HG02973 (cell line): ENCODE measurements around the gene IL4I1.

Source experiments
- ATAC-seq: cut with Tn5 transposase; IDR thresholded peaks from one replicate; pipeline ENCODE4 v1.9.1; 2021; ENCODE audit warnings: moderate library complexity; ENCODE audit not compliant: unreplicated experiment

The IL4I1 gene

DNA sequence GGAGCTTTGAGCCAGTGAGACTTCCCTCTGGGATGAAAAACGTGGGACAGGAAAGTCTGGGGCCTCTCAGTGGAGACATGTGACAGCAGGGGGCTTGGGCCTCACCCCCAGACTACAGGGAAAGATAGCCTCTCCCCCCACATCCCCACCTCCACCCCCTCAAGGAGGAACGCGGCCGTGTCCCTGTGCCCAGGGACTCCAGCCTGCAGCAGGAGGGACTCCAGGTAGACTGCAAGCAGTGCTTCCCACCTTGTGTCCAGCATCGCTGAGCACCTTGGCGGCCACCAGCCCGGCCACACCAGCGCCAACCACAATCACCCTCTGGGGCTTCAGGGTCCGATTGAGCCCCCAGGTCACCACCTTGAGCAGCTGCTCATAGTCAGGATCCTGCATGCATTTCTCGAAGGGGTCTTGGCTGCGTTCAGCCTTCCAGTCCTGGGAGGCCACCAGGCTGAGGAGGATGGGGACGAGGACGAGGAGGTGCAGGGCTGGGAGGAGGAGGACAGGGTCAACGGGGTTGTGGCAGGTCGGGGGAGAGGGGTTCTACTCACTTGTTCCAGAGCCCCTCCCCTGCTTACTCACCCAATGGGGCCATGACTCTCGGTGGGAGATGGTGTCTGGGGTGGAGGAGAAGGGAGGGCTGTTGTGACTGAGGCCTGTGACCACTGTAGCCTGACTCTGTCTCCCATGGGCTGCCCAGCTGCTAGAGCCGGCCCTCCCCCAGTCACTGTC, 955 bp downstream of the IL4I1 start:
- ATAC-seq, result no peak

DNA sequence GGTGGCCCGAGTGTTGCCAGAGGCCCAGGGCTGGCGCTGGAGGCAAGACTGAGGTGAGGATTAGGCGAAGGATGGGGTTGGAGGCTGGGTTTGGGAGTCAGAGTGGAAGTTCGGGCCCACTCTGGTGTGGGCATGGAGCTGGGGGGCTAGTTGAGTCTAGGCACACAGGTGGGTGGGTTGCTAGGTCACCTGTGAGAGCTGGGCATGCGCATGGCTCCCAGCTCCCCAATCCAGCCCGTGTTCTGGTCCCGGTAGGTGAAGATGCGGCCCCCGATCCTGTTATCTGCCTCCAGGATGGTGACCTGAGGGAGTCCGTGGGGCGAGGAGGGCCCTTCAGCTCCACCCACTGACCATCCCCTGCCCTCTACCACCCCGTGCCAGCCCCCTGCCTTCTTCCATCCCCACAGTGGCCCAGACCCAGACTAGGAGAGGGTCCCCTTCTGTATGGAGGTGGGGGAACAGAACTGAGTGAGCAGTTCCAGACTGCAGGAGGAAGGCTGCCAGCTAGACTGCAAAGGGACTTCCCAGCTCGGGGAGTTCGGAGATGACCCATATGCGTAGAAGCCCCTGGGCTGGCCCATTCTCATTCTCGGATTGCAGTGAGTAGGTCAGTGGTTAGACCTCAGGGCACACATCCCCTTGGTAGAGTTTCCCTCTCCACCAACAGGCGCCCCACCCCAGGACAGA, 1.7 kb downstream of the IL4I1 start:
- no peak for ATAC-seq

DNA sequence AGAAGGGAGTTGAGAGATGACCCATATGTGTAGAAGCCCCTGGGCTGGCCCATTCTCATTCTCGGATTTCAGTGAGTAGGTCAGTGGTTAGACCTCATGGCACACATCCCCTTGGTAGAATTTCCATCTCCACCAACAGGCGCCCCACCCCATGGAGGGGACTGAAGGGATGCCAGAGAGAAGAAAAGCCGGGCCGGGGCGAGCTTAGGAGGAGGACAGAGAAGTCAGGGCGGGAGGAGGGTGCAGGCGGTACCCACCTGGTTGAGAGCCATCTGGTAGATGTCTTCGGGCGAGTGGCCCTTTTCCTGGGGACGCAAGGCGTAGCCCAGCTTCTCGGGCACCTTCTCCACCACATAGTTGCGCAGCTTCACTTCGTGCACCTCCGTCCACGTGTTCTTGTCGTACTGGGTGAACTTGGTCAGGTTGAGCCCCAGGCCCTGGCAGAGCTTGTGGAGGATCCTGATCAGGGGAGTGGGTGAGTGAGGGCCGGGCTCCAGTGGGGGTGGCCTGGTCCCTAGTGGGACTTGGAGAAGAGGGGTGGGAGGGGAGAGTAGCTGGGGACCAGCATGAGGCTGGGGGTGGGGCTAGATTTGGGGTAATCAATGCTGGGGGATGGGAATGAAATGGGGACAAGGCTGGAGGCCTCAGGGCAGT, 2.5 kb downstream of the IL4I1 start:
- ATAC-seq, result no peak

DNA sequence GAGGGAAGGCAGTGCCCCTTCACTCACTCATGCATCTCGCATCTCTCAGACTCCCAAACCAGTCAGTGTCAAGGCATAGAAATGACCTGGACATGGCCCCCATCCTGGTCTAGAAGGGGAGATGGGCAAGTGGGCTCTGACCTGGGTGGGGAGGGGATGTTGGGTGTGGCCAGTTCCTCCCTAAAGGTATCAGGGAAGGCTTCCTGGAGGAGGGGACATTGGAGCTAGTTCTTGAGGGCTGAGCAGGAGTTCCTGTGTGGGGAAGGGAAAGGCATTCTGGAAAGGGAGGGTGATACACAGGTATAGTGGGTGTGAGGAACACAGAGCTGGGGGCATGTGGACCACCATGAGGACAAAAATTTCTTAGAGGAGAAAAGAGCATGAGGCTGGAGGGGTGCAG, 4.0 kb downstream of the IL4I1 start:
- no peak for ATAC-seq

DNA sequence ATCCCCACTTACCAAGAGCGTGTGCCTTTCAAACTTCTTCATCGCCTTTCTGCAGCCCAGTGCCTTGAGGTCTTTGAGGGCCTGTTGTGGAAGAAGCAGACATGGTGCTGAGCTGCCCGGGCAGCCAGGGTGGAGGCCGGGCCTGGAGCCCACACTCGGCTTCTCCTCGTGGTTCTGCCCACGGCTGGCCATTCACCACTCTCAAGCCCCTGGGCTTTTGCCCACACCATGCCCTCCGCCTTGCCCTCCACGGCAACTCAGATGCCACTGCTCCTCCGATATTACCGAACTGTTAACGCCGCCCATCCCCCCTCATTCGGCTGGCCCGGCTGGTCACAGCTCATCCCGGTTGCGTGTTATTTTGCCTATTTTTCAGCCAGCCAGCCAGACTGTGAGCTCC, 5.3 kb downstream of the IL4I1 start:
- no peak for ATAC-seq

- ATAC-seq, result no peak
These were observed 6.1 kb downstream of the IL4I1 start for GRCh38 chr19:49890349-49891311.

GRCh38 chr19:49889687-49890348, 6.9 kb downstream of the IL4I1 start:
- ATAC-seq, result no peak

- ATAC-seq, result no peak
These were observed 7.5 kb downstream of the IL4I1 start for GRCh38 chr19:49889038-49889686.

DNA sequence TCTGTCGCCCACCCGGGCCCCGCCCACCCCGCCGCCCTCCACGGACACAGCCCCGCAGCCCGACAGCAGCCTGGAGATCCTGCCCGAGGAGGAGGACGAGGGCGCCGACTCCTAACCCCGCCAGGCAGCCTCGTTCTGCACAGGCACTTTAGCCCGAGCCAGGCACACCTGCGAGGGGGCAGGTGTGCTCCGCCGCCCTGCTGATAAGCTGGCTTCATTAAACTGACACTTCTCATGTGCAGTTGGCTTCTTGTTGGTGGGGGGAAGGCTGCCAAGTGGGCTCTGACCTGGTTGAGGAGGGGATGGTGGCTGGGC, 8.2 kb downstream of the IL4I1 start:
- ATAC-seq, result no peak

DNA sequence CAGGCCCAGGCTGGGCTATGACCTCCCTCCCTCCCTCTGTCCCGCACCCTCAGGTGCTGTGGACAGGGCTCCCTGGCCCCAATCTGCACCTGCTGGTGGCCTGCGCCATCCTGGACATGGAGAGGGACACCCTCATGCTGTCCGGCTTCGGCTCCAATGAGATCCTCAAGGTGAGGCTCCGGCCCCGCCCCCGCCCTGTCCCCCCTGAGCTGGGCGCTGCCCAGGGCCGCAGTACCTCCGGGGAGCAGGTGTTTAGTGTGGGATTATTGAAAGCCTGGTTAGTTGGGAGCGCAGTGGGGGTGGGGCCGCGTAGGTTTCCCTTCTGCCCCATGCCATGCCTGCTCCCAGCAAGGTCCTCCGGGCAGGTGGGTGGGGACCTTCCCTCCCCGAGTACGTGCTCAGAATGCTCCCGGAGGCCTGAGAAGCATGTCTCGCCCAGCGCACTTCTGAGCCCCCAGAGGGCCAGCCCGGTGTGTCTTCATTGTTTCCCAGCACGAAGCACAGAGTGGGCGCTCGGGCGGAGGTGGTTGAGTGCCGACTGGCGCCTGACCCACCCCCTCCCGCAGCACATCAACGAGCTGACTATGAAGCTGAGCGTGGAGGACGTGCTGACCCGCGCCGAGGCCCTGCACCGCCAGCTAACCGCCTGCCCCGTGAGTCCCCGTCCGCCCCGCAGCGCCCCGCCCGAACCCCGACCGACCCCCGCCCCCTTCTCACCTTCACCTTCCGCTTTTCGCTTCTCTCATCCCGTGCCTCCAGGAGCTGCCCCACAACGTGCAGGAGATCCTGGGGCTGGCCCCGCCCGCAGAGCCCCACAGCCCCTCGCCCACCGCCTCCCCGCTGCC, 8.8 kb downstream of the IL4I1 start:
- ATAC-seq, result no peak

GRCh38 chr19:49887037-49887664, 9.5 kb downstream of the IL4I1 start:
- no peak for ATAC-seq

DNA sequence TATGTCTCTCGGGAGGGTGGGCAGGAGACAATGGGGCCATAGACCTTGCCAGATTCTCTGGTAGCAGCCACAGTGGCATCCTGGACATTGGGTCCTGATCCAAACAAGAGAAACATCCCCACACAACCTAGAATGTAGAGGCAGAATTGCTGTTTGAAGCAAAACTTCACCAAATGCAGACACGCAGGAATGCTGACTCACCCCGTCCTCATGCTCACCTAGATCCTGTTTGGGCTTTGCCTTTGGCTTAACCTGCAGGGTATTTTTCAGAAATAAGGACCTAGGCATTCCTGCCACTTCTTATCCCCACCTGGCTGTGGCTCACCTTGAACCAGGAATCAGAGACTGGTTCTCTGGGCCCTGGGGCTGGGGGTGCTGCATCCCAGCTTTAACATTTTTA, 11.9 kb downstream of the IL4I1 start:
- no peak for ATAC-seq

DNA sequence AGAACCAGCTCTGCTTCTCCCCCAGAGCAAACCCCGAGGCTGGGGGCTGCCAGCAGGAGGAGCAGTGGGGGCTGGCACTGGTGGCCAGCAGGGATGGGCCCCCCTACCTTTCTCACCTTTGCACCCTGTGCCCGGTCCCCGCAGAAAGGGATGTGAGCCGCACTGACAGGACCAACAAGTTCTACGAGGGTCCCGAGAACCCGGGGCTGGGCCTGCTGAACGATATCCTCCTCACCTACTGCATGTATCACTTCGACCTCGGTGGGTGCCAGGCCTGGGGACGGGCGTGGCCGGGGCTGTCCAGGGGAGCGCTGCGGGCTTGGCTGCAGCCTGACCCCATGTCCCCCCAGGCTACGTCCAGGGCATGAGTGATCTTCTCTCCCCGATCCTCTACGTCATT, 12.6 kb downstream of the IL4I1 start:
- ATAC-seq, result no peak

DNA sequence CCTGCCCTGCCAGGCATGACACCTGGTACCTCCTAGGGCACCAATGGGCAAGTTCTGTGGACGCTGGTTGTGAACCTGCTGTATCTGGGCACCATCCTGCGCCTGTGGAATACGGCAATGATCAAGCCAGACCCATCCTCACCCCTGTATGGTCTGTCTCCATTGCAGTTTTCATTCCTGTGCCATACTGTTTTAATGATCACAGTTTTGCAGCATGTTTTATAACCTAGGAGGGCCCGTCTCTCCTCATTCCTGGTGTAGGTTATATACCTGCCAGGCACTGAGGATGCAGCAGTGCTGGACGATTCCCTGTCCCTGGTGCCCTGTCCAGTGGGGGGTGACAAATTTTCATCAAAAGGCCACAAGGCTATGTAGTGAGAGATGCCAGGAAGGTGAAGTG, 13.6 kb downstream of the IL4I1 start:
- ATAC-seq, result no peak

DNA sequence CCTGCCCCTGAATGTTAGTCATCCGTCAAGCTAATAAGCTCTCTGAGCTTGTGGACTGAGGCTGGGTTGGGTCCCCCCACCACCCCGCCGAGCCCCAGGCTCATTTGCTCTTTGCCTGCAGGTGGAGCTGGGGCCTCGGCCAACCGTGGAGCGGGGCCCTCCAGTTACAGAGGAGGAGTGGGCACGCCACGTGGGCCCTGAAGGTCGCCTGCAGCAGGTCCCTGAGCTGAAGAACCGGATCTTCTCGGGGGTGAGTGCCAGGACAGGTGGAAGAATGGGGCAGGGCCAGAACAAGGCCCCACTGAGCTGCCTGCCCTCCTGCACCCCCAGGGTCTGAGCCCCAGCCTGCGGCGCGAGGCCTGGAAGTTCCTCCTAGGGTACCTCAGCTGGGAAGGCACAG, 14.0 kb downstream of the IL4I1 start:
- ATAC-seq, result no peak

DNA sequence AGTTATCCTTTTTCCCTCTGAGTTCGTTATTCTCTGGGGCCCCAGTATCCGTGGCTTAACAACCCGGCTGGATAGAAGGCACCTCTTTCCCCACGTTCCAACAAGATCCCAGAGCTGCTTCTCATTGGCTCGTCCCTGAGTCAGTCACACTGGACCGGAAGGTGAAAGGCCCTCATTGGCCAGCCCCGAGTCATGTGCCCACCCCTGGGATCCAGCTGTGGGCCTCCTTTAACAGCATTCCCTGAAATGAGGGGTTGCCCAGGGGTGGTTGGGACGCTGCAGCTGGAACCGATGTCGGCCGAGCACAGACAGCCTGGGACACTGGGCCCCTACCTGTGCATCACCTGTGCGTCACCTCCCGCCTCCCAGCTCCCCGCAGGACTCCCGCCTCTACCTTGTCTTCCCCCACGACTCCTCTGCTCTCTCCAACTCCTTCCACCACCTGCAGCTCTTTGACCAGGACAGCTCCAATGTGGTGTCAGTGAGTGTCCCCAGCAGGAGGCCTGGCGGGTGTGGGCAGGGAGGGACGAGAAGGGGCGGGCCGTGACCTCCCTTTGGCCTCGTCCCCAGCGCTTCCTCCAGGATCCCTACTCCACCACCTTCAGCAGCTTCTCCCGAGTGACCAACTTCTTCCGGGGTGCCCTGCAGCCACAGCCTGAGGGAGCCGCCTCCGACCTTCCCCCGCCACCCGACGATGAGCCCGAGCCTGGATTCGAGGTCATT, 14.9 kb downstream of the IL4I1 start:
- ATAC-seq, result no peak

GRCh38 chr19:49881186-49881585, 15.5 kb downstream of the IL4I1 start:
- ATAC-seq, result no peak

DNA sequence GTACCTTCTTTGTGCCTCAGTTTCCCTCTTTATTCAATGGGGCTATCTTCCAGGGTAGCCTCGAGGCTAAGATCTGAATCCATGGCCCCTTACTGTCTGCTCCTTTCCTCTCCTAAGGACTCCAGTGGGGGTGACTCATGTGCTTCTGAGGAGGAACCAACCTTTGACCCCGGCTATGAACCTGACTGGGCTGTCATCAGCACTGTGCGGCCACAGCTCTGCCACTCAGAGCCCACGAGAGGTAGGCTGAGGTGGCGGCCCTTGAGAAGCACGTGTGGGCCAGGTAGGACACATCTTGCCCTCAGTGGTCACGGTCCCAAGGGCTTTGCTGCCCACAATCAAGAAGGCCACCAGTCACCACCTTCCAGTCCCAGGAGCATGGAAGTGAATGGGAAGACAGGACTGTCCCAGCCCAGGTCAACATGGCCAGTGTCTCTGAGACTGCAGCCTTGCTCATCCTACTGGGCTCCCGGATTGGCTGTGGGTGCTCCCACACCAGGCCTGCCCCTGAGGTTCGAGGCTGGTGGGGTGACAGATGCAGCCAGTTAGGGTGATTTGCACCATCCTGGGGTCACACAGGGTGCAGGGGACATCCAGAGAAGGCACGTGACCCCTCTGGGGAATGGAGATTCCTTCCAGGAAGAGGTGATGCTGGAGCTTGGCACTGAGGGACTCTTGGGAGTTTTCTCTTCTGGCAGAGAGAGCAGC, 16.4 kb downstream of the IL4I1 start:
- ATAC-seq, result no peak
